Activated T-cell treated with anti-CD3 and anti-CD28 coated beads for 1 hour (primary cell): ENCODE results near the gene ANKRD60.
A peak's percentile ranks its signal among the peaks of the same experiment; 100 is the strongest.

Experiments
- DNase-seq: peaks from one replicate; pipeline ENCODE4 v3.0.0-alpha.2; 2020; ENCODE audit warnings: low read depth

ANKRD60 gene

GRCh38 chr20:58244517-58245030 is 16.1 kb upstream of the ANKRD60 start:
- DNase-seq, result no peak

- no peak for DNase-seq
Measured at GRCh38 chr20:58243653-58244410, 15.4 kb upstream of the ANKRD60 start.

GRCh38 chr20:58242824-58243223 is 14.4 kb upstream of the ANKRD60 start:
- DNase-seq, result no peak

GRCh38 chr20:58241766-58242465 is 13.5 kb upstream of the ANKRD60 start:
- no peak for DNase-seq

- DNase-seq, result no peak
Measured at GRCh38 chr20:58240471-58240870, 12.0 kb upstream of the ANKRD60 start.

- no peak for DNase-seq
Measured at GRCh38 chr20:58239216-58239615, 10.8 kb upstream of the ANKRD60 start.

GRCh38 chr20:58238490-58238889 is 10.0 kb upstream of the ANKRD60 start:
- no peak for DNase-seq

GRCh38 chr20:58237318-58238132 is 9.1 kb upstream of the ANKRD60 start:
- no peak for DNase-seq

- DNase-seq, result peak; percentile 84
Measured at GRCh38 chr20:58236612-58237317, 8.3 kb upstream of the ANKRD60 start.

GRCh38 chr20:58235010-58235409 is 6.6 kb upstream of the ANKRD60 start:
- DNase-seq, result no peak

- peak; percentile 38 for DNase-seq
Measured at GRCh38 chr20:58233881-58234528, 5.6 kb upstream of the ANKRD60 start.

GRCh38 chr20:58233393-58233792 is 4.9 kb upstream of the ANKRD60 start:
- no peak for DNase-seq

- DNase-seq, result no peak
Measured at GRCh38 chr20:58231683-58232082, 3.2 kb upstream of the ANKRD60 start.

GRCh38 chr20:58229198-58229798 is 845 bp upstream of the ANKRD60 start:
- DNase-seq, result no peak

GRCh38 chr20:58228103-58228483 is 360 bp downstream of the ANKRD60 start:
- no peak for DNase-seq

- DNase-seq, result no peak
Measured at GRCh38 chr20:58227391-58228102, 906 bp downstream of the ANKRD60 start.

- no peak for DNase-seq
Measured at GRCh38 chr20:58225452-58226200, 2.8 kb downstream of the ANKRD60 start.

- DNase-seq, result no peak
Measured at GRCh38 chr20:58224974-58225373, 3.5 kb downstream of the ANKRD60 start.

- DNase-seq, result no peak
Measured at GRCh38 chr20:58224097-58224496, 4.4 kb downstream of the ANKRD60 start.
